Measurements from ENCODE around the gene CHST8. TPM values are rescaled to one million over a fixed set of nuclear protein-coding genes. Genes with fewer than 3 reads are reported as not detected.

Gene CHST8
- total RNA-seq, 1 donor from 2014 or later, result 26.6 TPM

GRCh38 chr19:33647146-33647545 lies 25.4 kb downstream of the CHST8 start:
- DNase-seq (ENCODE audit: low spot score in 2 of 2, unreplicated experiment in 2 of 2), result no peak
- Mint-ChIP-seq H3K27me3 (ENCODE audit: low read depth) (peaks cover 1% of the 10 kb centered on the region), H3K4me1 (no peaks in the 10 kb centered on the region), H3K27ac (no peak overlapping the region), H3K4me3 (no peak overlapping the region), H3K9me3 (peaks cover 5% of the 10 kb centered on the region), H3K36me3 (no peaks in the 10 kb centered on the region)
- no peak for TF ChIP-seq CTCF (IDR thresholded peaks at IDR 0.05; ENCODE audit: unreplicated experiment)

- Mint-ChIP-seq H3K36me3 (peaks cover 6% of the 10 kb centered on the region), H3K27ac (no peak overlapping the region), H3K4me1 (no peaks in the 10 kb centered on the region), H3K4me3 (no peak overlapping the region), H3K27me3 (ENCODE audit: low read depth) (peaks cover 2% of the 10 kb centered on the region), H3K9me3 (peaks cover 15% of the 10 kb centered on the region)
- TF ChIP-seq CTCF (IDR thresholded peaks at IDR 0.05; ENCODE audit: unreplicated experiment), result no peak
- DNase-seq (ENCODE audit: low spot score in 2 of 2, unreplicated experiment in 2 of 2), result no peak
Observed at GRCh38 chr19:33649627-33650305, 28.0 kb downstream of the CHST8 start.

- H3K36me3 Mint-ChIP-seq, result peaks cover 6% of the 10 kb centered on the region
- H3K4me3 Mint-ChIP-seq, result no peak overlapping the region
- H3K27me3 Mint-ChIP-seq (ENCODE audit: low read depth), result peaks cover 4% of the 10 kb centered on the region
- TF ChIP-seq CTCF (IDR thresholded peaks at IDR 0.05; ENCODE audit: unreplicated experiment), result no peak
- peaks cover 3% of the 10 kb centered on the region for H3K4me1 Mint-ChIP-seq
- no peak for DNase-seq (ENCODE audit: low spot score in 2 of 2, unreplicated experiment in 2 of 2)
- H3K27ac Mint-ChIP-seq, result no peak overlapping the region
- H3K9me3 Mint-ChIP-seq, result peaks cover 15% of the 10 kb centered on the region
Observed at GRCh38 chr19:33653684-33654083, 31.9 kb downstream of the CHST8 start.

GRCh38 chr19:33654840-33655508 lies 33.2 kb downstream of the CHST8 start:
- Mint-ChIP-seq H3K9me3 (peaks cover 15% of the 10 kb centered on the region), H3K4me1 (peaks cover 3% of the 10 kb centered on the region), H3K4me3 (no peak overlapping the region), H3K27me3 (ENCODE audit: low read depth) (peaks cover 4% of the 10 kb centered on the region), H3K36me3 (peaks cover 6% of the 10 kb centered on the region), H3K27ac (no peak overlapping the region)
- no peak for DNase-seq (ENCODE audit: low spot score in 2 of 2, unreplicated experiment in 2 of 2)
- no peak for TF ChIP-seq CTCF (IDR thresholded peaks at IDR 0.05; ENCODE audit: unreplicated experiment)

GRCh38 chr19:33659835-33660234 lies 38.1 kb downstream of the CHST8 start:
- H3K4me3 Mint-ChIP-seq, result no peak overlapping the region
- H3K27ac Mint-ChIP-seq, result no peak overlapping the region
- H3K9me3 Mint-ChIP-seq, result no peaks in the 10 kb centered on the region
- DNase-seq (ENCODE audit: low spot score in 2 of 2, unreplicated experiment in 2 of 2), result no peak
- H3K36me3 Mint-ChIP-seq, result no peaks in the 10 kb centered on the region
- TF ChIP-seq CTCF (IDR thresholded peaks at IDR 0.05; ENCODE audit: unreplicated experiment), result no peak
- peaks cover 4% of the 10 kb centered on the region for H3K27me3 Mint-ChIP-seq (ENCODE audit: low read depth)
- H3K4me1 Mint-ChIP-seq, result peaks cover 3% of the 10 kb centered on the region

All from mesothelial cell of epicardium (in vitro differentiated cells).